Kidney epithelial cell (primary cell): ENCODE results near the gene CMKLR1. TPM values are rescaled to one million over a fixed set of nuclear protein-coding genes. Genes with fewer than 3 reads are reported as not detected.

Source experiments
- DNase-seq: peaks from one replicate; pipeline ENCODE4 v3.0.0-alpha.2; 2010; ENCODE audit warnings: low read depth
- H3K27me3 ChIP-seq: 2 replicates; pipeline ENCODE4 v1.6.0; 2011; ENCODE audit warnings: low read length; ENCODE audit not compliant: control insufficient read depth, insufficient read depth
- H3K36me3 ChIP-seq: 2 replicates; pipeline ENCODE4 v1.5.1; 2011; ENCODE audit warnings: low read length; ENCODE audit not compliant: control insufficient read depth, insufficient read depth
- H3K4me3 ChIP-seq: 2 replicates; pipeline ENCODE4 v1.5.1; 2011; ENCODE audit warnings: low read depth, mild to moderate bottlenecking, control low read depth, low read length
- total RNA-seq: library from RNA; depleted of rRNA; stranded (reverse); fragments of >200 nt; gene quantifications from 2 replicates; pipeline ENCODE4 v1.2.3, GENCODE V29; 2015
- TF ChIP-seq, protein P1 (sequence below): IDR thresholded peaks from 2 replicates; pipeline ENCODE4 v1.5.1; 2011; ENCODE audit warnings: mild to moderate bottlenecking, moderate library complexity, low read length, control low read depth, inconsistent platforms; ENCODE audit not compliant: insufficient read depth, poor library complexity, severe bottlenecking

CMKLR1 gene
- total RNA-seq, 1 donor from 2014 or later: 1.4 TPM

DNA sequence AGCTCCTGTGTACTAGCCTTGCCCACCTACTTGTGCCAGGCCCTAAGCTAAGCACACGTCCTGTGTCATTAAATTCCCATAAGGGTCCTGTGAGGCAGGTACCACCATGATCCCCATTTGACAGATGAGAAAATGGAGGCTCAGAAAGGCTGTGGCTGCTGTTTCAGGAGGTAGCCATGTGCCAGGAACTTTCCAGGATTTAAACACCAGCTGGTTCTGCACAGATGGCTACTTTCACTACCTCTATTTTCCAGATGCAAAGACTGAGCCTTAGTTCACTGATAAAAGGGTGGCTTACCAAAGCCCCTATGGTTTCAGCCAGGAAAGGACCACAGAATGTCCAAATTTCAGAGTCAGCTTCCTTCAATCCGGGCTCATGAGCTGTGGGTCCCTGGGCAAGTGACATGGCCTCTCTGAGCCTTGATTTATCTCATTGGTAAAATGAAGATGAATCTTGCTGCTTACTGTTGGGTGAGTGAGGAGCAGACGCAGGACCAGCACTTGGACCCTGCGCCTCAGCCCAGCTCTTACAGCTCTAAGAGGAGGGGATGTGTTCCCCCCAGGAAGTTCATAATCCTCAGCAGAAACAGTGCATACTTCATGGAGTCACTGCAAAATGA is 23.5 kb downstream of the CMKLR1 start:
- no peak overlapping the region for H3K4me3 ChIP-seq
- no peaks in the 10 kb centered on the region for H3K36me3 ChIP-seq
- TF ChIP-seq, protein P1, sequence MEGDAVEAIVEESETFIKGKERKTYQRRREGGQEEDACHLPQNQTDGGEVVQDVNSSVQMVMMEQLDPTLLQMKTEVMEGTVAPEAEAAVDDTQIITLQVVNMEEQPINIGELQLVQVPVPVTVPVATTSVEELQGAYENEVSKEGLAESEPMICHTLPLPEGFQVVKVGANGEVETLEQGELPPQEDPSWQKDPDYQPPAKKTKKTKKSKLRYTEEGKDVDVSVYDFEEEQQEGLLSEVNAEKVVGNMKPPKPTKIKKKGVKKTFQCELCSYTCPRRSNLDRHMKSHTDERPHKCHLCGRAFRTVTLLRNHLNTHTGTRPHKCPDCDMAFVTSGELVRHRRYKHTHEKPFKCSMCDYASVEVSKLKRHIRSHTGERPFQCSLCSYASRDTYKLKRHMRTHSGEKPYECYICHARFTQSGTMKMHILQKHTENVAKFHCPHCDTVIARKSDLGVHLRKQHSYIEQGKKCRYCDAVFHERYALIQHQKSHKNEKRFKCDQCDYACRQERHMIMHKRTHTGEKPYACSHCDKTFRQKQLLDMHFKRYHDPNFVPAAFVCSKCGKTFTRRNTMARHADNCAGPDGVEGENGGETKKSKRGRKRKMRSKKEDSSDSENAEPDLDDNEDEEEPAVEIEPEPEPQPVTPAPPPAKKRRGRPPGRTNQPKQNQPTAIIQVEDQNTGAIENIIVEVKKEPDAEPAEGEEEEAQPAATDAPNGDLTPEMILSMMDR: no peak
- no peak for DNase-seq
- H3K27me3 ChIP-seq: peaks cover 5% of the 10 kb centered on the region

DNA sequence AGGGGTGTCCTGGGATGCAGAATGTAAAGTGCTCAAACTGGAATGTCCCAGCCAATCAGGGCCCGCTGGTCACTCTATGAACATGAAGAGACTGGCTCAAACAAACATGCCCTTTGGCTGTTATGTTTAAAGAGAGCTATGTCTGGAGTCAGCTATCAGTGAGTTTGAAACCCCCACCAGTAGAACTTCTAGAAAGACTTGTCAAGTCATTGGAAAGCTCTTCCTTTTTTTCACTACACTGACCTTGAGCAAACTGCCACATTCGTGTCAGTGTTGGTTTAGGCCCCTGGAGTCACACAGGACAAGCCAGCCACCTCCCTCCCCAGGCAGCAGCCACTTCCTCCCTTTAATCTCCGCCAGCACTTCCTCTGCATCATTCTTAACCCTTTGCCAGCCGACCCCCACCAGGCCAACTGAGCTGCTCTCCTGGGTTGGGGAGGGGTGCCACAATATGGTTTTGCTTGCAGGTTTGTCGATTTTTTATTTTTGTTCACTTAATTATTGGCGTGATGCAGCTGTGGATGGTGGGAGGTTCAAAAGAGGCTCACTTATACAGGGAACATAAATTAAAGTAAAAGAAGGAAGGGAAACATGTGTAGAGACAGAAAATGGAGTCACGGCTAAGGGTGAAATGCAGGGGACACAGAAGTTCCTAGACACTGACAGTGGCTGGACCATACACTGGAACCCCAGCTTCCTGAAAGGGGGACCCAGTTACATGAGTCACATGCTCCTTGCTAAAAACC is 25.3 kb downstream of the CMKLR1 start:
- no peaks in the 10 kb centered on the region for H3K27me3 ChIP-seq
- no peaks in the 10 kb centered on the region for H3K36me3 ChIP-seq
- TF ChIP-seq, protein P1: no peak
- no peak for DNase-seq
- no peak overlapping the region for H3K4me3 ChIP-seq

DNA sequence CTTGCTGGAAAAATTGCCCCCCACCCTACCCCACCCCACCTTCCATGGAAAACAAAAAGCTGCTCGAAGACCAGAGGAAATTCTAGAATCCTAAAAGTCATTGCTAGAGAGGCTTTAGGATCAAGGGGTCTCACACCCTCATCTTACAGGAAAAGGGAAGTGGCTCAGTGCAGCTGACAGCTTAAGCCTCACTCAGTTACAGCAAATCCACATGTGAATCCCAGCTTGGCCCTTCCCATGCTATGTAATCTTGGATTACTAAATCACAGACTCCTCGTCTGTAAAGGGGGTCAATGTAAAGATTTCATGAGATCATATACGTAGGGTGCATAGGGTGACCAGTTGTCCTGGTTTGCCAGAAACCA is 25.9 kb downstream of the CMKLR1 start:
- no peak for DNase-seq
- H3K36me3 ChIP-seq: no peaks in the 10 kb centered on the region
- TF ChIP-seq, protein P1: no peak

GRCh38 chr12:108312693-108313189 is 26.4 kb downstream of the CMKLR1 start:
- H3K36me3 ChIP-seq: no peaks in the 10 kb centered on the region
- no peaks in the 10 kb centered on the region for H3K27me3 ChIP-seq
- DNase-seq: no peak
- no peak overlapping the region for H3K4me3 ChIP-seq
- TF ChIP-seq, protein P1: no peak

More for the DNA sequence above, 25.9 kb downstream of the CMKLR1 start:
- H3K4me3 ChIP-seq: no peak overlapping the region
- no peaks in the 10 kb centered on the region for H3K27me3 ChIP-seq

- Histone ChIP-seq H3K36me3 (no peaks in the 10 kb centered on the region), H3K4me3 (no peak overlapping the region), H3K27me3 (no peaks in the 10 kb centered on the region)
- no peak for DNase-seq
- TF ChIP-seq, protein P1: no peak
Observed at GRCh38 chr12:108312073-108312659, 26.9 kb downstream of the CMKLR1 start.

DNA sequence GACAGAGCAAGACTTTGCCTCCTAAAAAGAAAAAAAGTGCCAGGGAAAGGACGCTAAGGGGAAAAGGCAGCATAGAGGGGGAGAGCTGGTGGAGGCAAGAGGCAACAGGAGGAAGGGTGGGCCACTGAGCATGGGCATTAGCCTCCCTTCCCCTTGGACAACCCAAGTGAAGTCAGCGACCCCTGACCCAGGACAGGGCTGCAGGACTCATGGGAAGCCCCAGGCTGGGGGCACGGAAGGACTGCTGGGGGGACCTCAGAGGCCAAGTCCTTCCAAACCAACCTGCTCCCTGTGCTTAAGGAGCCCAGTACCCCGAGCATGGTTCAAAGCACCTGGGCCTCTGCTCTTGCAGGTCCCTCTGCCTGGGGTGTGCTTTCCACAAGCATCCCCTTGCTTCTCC is 27.5 kb downstream of the CMKLR1 start:
- TF ChIP-seq, protein P1: no peak
- Histone ChIP-seq H3K27me3 (no peaks in the 10 kb centered on the region), H3K4me3 (no peak overlapping the region), H3K36me3 (no peaks in the 10 kb centered on the region)
- DNase-seq: no peak
